HG03565 (cell line): Measurements from ENCODE around the gene RPL19.

ENCODE experiments used
- ATAC-seq: cut with Tn5 transposase; IDR thresholded peaks from one replicate; pipeline ENCODE4 v1.9.1; 2021; ENCODE audit warnings: mild to moderate bottlenecking, moderate library complexity; ENCODE audit not compliant: unreplicated experiment

The RPL19 gene

GRCh38 chr17:39171933-39172332, 28.1 kb upstream of the RPL19 start:
- no peak for ATAC-seq

GRCh38 chr17:39173080-39173479, 27.0 kb upstream of the RPL19 start:
- ATAC-seq, result no peak

- ATAC-seq, result no peak
Observed at GRCh38 chr17:39173526-39174274, 26.4 kb upstream of the RPL19 start.

- ATAC-seq, result no peak
Observed at GRCh38 chr17:39174920-39175694, 25.0 kb upstream of the RPL19 start.

- no peak for ATAC-seq
Observed at GRCh38 chr17:39175695-39176093, 24.4 kb upstream of the RPL19 start.

- ATAC-seq, result no peak
Observed at GRCh38 chr17:39177256-39177655, 22.8 kb upstream of the RPL19 start.

- no peak for ATAC-seq
Observed at GRCh38 chr17:39178536-39178935, 21.5 kb upstream of the RPL19 start.

GRCh38 chr17:39181303-39181702, 18.8 kb upstream of the RPL19 start:
- no peak for ATAC-seq

GRCh38 chr17:39183045-39183444, 17.0 kb upstream of the RPL19 start:
- ATAC-seq, result no peak

GRCh38 chr17:39183720-39184119, 16.4 kb upstream of the RPL19 start:
- ATAC-seq, result no peak

- no peak for ATAC-seq
Observed at GRCh38 chr17:39186481-39187002, 13.5 kb upstream of the RPL19 start.

- no peak for ATAC-seq
Observed at GRCh38 chr17:39187152-39187830, 12.8 kb upstream of the RPL19 start.

GRCh38 chr17:39191750-39192510, 8.2 kb upstream of the RPL19 start:
- ATAC-seq, result no peak

GRCh38 chr17:39192901-39193300, 7.2 kb upstream of the RPL19 start:
- no peak for ATAC-seq

GRCh38 chr17:39193346-39193745, 6.7 kb upstream of the RPL19 start:
- no peak for ATAC-seq

- ATAC-seq, result no peak
Observed at GRCh38 chr17:39194089-39194984, 5.7 kb upstream of the RPL19 start.

GRCh38 chr17:39194985-39195524, 5.0 kb upstream of the RPL19 start:
- no peak for ATAC-seq

- ATAC-seq, result no peak
Observed at GRCh38 chr17:39195568-39196160, 4.4 kb upstream of the RPL19 start.

- ATAC-seq, result no peak
Observed at GRCh38 chr17:39196241-39196807, 3.8 kb upstream of the RPL19 start.
